WTC11 (cell line): ENCODE data around the gene CNTNAP2. TPM values are rescaled to one million over a fixed set of nuclear protein-coding genes. Genes with fewer than 3 reads are reported as not detected.

Experiments used
- ATAC-seq: fragments of 200-7000 bp; cut with Tn5 transposase; 2 replicates; pipeline ENCODE4 v1.10.0; 2021; ENCODE audit warnings: mild to moderate bottlenecking, moderate library complexity
- CTCF ChIA-PET: fragments of 300-600 bp; sonication (Branson Sonifier 250); formaldehyde crosslinking; loops from one replicate; lab custom pipeline; 2021; ENCODE audit warnings: antibody characterized with exemption; lab: Charles Lee
- POLR2A ChIA-PET: fragments of 350-600 bp; sonication (Branson Sonifier 250); formaldehyde crosslinking; loops from one replicate; lab custom pipeline; 2021; ENCODE audit warnings: antibody characterized with exemption; lab: Charles Lee
- DNase-seq: peaks from one replicate; pipeline ENCODE4 v3.0.0; 2021; ENCODE audit warnings: low spot score
- H3K27ac Mint-ChIP-seq: 2 replicates; pipeline ENCODE4 v1.8.0; 2021; ENCODE audit warnings: mixed read lengths
- H3K27me3 Mint-ChIP-seq: 2 replicates; pipeline ENCODE4 v1.8.0; 2021; ENCODE audit warnings: low read depth, mild to moderate bottlenecking, moderate library complexity, mixed read lengths
- H3K36me3 Mint-ChIP-seq: 2 replicates; pipeline ENCODE4 v1.8.0; 2021; ENCODE audit warnings: mixed read lengths
- H3K4me1 Mint-ChIP-seq: 2 replicates; pipeline ENCODE4 v1.8.0; 2022; ENCODE audit warnings: mixed read lengths
- H3K4me3 Mint-ChIP-seq: 2 replicates; pipeline ENCODE4 v1.8.0; 2021; ENCODE audit warnings: mild to moderate bottlenecking, moderate library complexity, mixed read lengths
- H3K9me3 Mint-ChIP-seq: 2 replicates; pipeline ENCODE4 v1.8.0; 2021; ENCODE audit warnings: mixed read lengths
- CREB1 ChIP-seq: sonication (generic); formaldehyde crosslinking; IDR thresholded peaks from 2 replicates; pipeline ENCODE4 v1.8.0; 2023; ENCODE audit warnings: mild to moderate bottlenecking, missing genetic modification reagents
- CTCF ChIP-seq: fragments of 200-600 bp; IDR thresholded peaks from 2 replicates; pipeline ENCODE4 v1.8.0; 2022; ENCODE audit warnings: antibody characterized with exemption
- EMX1 ChIP-seq: fragments of 250-450 bp; sonication (Bioruptor Pico); IDR thresholded peaks from 2 replicates; pipeline ENCODE4 v1.8.0; 2021; ENCODE audit warnings: mild to moderate bottlenecking
- MLX ChIP-seq: sonication (generic); formaldehyde crosslinking; IDR thresholded peaks from 2 replicates; pipeline ENCODE4 v1.8.1; 2023; ENCODE audit warnings: mild to moderate bottlenecking, missing genetic modification reagents, moderate library complexity
- MYBL2 ChIP-seq: sonication (generic); formaldehyde crosslinking; IDR thresholded peaks from 2 replicates; pipeline ENCODE4 v1.8.1; 2023; ENCODE audit warnings: mild to moderate bottlenecking, moderate library complexity, missing genetic modification reagents
- NFE2L1 ChIP-seq: sonication (generic); formaldehyde crosslinking; IDR thresholded peaks from 2 replicates; pipeline ENCODE4 v1.8.1; 2023; ENCODE audit warnings: missing genetic modification reagents
- NR1H2 ChIP-seq: sonication (generic); formaldehyde crosslinking; IDR thresholded peaks from 2 replicates; pipeline ENCODE4 v1.9.0; 2021; ENCODE audit warnings: mild to moderate bottlenecking, moderate library complexity, missing genetic modification reagents
- PRRX2 ChIP-seq: fragments of 250-450 bp; sonication (Bioruptor Pico); IDR thresholded peaks from 2 replicates; pipeline ENCODE4 v1.8.0; 2021; ENCODE audit warnings: mild to moderate bottlenecking
- SMAD3 ChIP-seq: sonication (generic); formaldehyde crosslinking; IDR thresholded peaks from 2 replicates; pipeline ENCODE4 v1.8.0; 2022; ENCODE audit warnings: missing genetic modification reagents, mild to moderate bottlenecking, borderline replicate concordance
- TCF7 ChIP-seq: sonication (generic); formaldehyde crosslinking; IDR thresholded peaks from 2 replicates; pipeline ENCODE4 v1.8.0; 2022; ENCODE audit warnings: mild to moderate bottlenecking, low read depth, missing genetic modification reagents, moderate library complexity
- TEAD1 ChIP-seq: sonication (generic); formaldehyde crosslinking; IDR thresholded peaks from 2 replicates; pipeline ENCODE4 v1.8.0; 2022; ENCODE audit warnings: mild to moderate bottlenecking, missing genetic modification reagents
- ZNF121 ChIP-seq: sonication (generic); formaldehyde crosslinking; IDR thresholded peaks from 2 replicates; pipeline ENCODE4 v1.8.0; 2023; ENCODE audit warnings: missing genetic modification reagents
- ZNF396 ChIP-seq: fragments of 250-450 bp; sonication (Bioruptor Pico); IDR thresholded peaks from 2 replicates; pipeline ENCODE4 v1.8.0; 2021; ENCODE audit warnings: mild to moderate bottlenecking, moderate library complexity, borderline replicate concordance
- ZNF423 ChIP-seq: fragments of 250-450 bp; sonication (Bioruptor Pico); IDR thresholded peaks from 2 replicates; pipeline ENCODE4 v2.1.2; 2022; ENCODE audit warnings: mild to moderate bottlenecking, moderate library complexity
- ZNF512 ChIP-seq: sonication (generic); formaldehyde crosslinking; IDR thresholded peaks from 2 replicates; pipeline ENCODE4 v1.8.1; 2022; ENCODE audit warnings: missing genetic modification reagents, borderline replicate concordance
- total RNA-seq: library from RNA; stranded (reverse); gene quantifications from 3 replicates; pipeline ENCODE4 v1.2.3, GENCODE V29; 2021
- TF ChIP-seq, protein P1 (sequence below): sonication (generic); formaldehyde crosslinking; IDR thresholded peaks from 2 replicates; pipeline ENCODE4 v1.8.1; 2022; ENCODE audit warnings: mild to moderate bottlenecking, missing genetic modification reagents, moderate library complexity, borderline replicate concordance
- TF ChIP-seq, protein P2 (sequence below): sonication (generic); formaldehyde crosslinking; IDR thresholded peaks from 2 replicates; pipeline ENCODE4 v1.8.0; 2023; ENCODE audit warnings: missing genetic modification reagents, mild to moderate bottlenecking, borderline replicate concordance
- TF ChIP-seq, protein P3 (sequence below): sonication (generic); formaldehyde crosslinking; IDR thresholded peaks from 2 replicates; pipeline ENCODE4 v1.8.0; 2022; ENCODE audit warnings: mild to moderate bottlenecking, missing genetic modification reagents
- TF ChIP-seq, protein P4 (sequence below): sonication (generic); formaldehyde crosslinking; IDR thresholded peaks from 2 replicates; pipeline ENCODE4 v1.8.1; 2023; ENCODE audit warnings: mild to moderate bottlenecking, missing genetic modification reagents, moderate library complexity

The CNTNAP2 gene
- total RNA-seq, 1 experiment from 2014 or later: 63.8 TPM

- TF ChIP-seq TCF7 (CRISPR knock-in tag) (no peak), CREB1 (no peak)
These were observed 522.7 kb downstream of the CNTNAP2 start (continued) for GRCh38 chr7:146639291-146639690.

- ChIA-PET POLR2A (no interaction called here), CTCF (no interaction called here)
- DNase-seq: no peak
- Mint-ChIP-seq H3K4me3 (no peak overlapping the region), H3K9me3 (peaks cover 5% of the 10 kb centered on the region), H3K27me3 (no peaks in the 10 kb centered on the region), H3K36me3 (no peaks in the 10 kb centered on the region), H3K4me1 (peaks cover 9% of the 10 kb centered on the region; the same call in 1 of the 2 replicates), H3K27ac (no peak overlapping the region)
- TF ChIP-seq ZNF121 (CRISPR knock-in tag): no peak
- TF ChIP-seq ZNF423 (CRISPR knock-in tag): no peak
- no peak for TF ChIP-seq TEAD1 (CRISPR knock-in tag)
- TF ChIP-seq, protein P1, sequence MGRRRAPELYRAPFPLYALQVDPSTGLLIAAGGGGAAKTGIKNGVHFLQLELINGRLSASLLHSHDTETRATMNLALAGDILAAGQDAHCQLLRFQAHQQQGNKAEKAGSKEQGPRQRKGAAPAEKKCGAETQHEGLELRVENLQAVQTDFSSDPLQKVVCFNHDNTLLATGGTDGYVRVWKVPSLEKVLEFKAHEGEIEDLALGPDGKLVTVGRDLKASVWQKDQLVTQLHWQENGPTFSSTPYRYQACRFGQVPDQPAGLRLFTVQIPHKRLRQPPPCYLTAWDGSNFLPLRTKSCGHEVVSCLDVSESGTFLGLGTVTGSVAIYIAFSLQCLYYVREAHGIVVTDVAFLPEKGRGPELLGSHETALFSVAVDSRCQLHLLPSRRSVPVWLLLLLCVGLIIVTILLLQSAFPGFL: no peak
- TF ChIP-seq NFE2L1 (CRISPR knock-in tag): no peak
- no peak for TF ChIP-seq NR1H2 (CRISPR knock-in tag)
- TF ChIP-seq, protein P2, sequence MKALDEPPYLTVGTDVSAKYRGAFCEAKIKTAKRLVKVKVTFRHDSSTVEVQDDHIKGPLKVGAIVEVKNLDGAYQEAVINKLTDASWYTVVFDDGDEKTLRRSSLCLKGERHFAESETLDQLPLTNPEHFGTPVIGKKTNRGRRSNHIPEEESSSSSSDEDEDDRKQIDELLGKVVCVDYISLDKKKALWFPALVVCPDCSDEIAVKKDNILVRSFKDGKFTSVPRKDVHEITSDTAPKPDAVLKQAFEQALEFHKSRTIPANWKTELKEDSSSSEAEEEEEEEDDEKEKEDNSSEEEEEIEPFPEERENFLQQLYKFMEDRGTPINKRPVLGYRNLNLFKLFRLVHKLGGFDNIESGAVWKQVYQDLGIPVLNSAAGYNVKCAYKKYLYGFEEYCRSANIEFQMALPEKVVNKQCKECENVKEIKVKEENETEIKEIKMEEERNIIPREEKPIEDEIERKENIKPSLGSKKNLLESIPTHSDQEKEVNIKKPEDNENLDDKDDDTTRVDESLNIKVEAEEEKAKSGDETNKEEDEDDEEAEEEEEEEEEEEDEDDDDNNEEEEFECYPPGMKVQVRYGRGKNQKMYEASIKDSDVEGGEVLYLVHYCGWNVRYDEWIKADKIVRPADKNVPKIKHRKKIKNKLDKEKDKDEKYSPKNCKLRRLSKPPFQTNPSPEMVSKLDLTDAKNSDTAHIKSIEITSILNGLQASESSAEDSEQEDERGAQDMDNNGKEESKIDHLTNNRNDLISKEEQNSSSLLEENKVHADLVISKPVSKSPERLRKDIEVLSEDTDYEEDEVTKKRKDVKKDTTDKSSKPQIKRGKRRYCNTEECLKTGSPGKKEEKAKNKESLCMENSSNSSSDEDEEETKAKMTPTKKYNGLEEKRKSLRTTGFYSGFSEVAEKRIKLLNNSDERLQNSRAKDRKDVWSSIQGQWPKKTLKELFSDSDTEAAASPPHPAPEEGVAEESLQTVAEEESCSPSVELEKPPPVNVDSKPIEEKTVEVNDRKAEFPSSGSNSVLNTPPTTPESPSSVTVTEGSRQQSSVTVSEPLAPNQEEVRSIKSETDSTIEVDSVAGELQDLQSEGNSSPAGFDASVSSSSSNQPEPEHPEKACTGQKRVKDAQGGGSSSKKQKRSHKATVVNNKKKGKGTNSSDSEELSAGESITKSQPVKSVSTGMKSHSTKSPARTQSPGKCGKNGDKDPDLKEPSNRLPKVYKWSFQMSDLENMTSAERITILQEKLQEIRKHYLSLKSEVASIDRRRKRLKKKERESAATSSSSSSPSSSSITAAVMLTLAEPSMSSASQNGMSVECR (CRISPR knock-in tag): no peak
- TF ChIP-seq SMAD3: no peak
- no peak for ATAC-seq
These were observed 524.9 kb downstream of the CNTNAP2 start for GRCh38 chr7:146641491-146641890.

DNA sequence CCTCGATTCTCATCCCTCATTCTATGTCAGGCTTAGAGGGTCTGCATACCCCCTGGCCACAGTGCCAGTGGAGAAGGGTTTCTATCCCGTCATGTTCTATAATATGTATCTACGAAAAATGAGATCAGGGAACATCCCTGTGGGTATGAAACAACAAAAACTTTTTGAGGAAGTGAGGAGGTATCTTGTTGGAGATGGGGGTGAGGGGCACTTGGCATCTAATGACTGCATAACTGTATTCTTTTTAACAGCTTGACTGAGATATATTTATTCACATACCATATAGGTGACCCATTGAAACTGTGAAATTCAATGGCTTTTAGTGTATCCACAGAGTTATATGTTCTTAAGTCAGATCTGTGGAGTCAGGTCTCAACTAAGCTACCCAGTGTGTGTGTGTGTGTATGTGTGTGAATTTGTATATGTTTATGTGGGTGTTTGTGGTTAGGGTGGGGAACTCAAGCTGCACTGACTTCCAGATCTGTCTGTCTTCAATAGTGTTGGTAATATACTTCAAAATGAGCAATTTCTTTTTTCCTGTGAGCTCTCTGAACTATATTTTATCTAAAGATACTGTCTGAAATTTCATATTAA is 528.9 kb downstream of the CNTNAP2 start:
- Mint-ChIP-seq H3K27me3 (no peaks in the 10 kb centered on the region), H3K4me1 (no peaks in the 10 kb centered on the region), H3K4me3 (no peak overlapping the region), H3K27ac (no peak overlapping the region), H3K9me3 (peaks cover 12% of the 10 kb centered on the region), H3K36me3 (no peaks in the 10 kb centered on the region)
- no peak for ATAC-seq
- CTCF ChIA-PET: no interaction called here
- POLR2A ChIA-PET: no interaction called here
- DNase-seq: no peak
- TF ChIP-seq ZNF423 (CRISPR knock-in tag): no peak
- TF ChIP-seq EMX1 (CRISPR knock-in tag): no peak
- TF ChIP-seq, protein P3, sequence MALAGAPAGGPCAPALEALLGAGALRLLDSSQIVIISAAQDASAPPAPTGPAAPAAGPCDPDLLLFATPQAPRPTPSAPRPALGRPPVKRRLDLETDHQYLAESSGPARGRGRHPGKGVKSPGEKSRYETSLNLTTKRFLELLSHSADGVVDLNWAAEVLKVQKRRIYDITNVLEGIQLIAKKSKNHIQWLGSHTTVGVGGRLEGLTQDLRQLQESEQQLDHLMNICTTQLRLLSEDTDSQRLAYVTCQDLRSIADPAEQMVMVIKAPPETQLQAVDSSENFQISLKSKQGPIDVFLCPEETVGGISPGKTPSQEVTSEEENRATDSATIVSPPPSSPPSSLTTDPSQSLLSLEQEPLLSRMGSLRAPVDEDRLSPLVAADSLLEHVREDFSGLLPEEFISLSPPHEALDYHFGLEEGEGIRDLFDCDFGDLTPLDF (CRISPR knock-in tag): no peak

GRCh38 chr7:146647445-146647844 is 530.8 kb downstream of the CNTNAP2 start:
- no peaks in the 10 kb centered on the region for H3K4me1 Mint-ChIP-seq
- CTCF ChIA-PET: no interaction called here
- no peak for DNase-seq
- H3K27me3 Mint-ChIP-seq: no peaks in the 10 kb centered on the region
- no peak overlapping the region for H3K27ac Mint-ChIP-seq
- no peak overlapping the region for H3K4me3 Mint-ChIP-seq
- POLR2A ChIA-PET: no interaction called here
- H3K36me3 Mint-ChIP-seq: no peaks in the 10 kb centered on the region
- peaks cover 7% of the 10 kb centered on the region; the same call in 1 of the 2 replicates for H3K9me3 Mint-ChIP-seq
- ATAC-seq: no peak
- TF ChIP-seq, protein P4, sequence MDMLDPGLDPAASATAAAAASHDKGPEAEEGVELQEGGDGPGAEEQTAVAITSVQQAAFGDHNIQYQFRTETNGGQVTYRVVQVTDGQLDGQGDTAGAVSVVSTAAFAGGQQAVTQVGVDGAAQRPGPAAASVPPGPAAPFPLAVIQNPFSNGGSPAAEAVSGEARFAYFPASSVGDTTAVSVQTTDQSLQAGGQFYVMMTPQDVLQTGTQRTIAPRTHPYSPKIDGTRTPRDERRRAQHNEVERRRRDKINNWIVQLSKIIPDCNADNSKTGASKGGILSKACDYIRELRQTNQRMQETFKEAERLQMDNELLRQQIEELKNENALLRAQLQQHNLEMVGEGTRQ (CRISPR knock-in tag): no peak
- TF ChIP-seq CREB1 (no peak), ZNF396 (CRISPR knock-in tag) (no peak), MYBL2 (no peak), ZNF512 (no peak), SMAD3 (no peak), CTCF (no peak), PRRX2 (CRISPR knock-in tag) (no peak), MLX (CRISPR knock-in tag) (no peak)
